HG03558 (cell line): ENCODE measurements around the gene PLEKHG1.

Source experiments
- ATAC-seq: cut with Tn5 transposase; IDR thresholded peaks from one replicate; pipeline ENCODE4 v1.9.1; 2021; ENCODE audit warnings: moderate number of reproducible peaks; ENCODE audit not compliant: unreplicated experiment; ENCODE audit errors: extremely low read depth

The PLEKHG1 gene

DNA sequence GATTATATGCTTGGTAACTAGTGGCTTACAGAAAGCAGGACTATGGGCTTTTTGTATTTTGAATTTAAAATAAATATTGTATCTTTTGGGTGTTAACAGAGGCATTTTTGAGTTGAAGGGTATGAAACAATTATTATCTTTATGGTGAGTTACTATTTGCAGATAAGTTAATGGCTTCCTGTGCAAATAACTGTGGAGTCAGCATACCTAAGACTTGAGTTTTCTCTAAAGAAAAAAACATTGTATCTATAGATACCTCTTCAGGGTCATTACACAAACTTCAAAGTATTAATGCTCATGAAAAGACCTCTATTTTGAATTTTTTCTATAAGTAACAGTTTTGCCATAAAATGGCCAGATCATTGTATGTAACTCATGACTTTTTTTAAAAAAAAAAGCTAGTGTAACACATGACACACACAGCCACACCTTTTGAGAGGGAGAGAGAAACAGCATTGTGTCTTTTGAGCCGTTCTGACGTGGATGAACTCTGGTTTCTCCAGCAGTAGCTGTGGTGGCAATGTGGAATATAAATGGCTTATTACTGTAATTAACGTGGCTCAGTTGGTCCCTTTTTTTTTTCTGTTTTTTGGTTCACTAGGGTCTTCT lies 36.3 kb downstream of the PLEKHG1 start:
- ATAC-seq = no peak

DNA sequence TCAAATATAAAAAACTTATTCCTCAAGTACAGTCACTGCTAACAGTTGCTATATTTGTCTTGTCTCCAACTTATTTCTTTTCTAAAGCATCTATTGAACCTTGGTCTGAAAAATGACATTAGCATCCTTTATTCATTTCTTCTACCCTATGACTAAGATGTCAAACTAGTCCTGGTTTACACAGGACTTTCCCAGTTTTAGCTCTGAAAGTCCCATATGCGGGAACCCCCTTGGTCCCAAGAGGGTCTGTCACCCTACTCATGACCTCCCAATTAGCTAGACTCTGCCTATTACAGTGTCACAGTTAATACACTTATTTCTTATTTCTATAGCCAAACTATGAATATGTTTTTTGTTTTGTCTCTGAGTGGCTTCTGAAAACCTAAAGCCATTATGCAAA lies 37.1 kb downstream of the PLEKHG1 start:
- ATAC-seq = no peak

DNA sequence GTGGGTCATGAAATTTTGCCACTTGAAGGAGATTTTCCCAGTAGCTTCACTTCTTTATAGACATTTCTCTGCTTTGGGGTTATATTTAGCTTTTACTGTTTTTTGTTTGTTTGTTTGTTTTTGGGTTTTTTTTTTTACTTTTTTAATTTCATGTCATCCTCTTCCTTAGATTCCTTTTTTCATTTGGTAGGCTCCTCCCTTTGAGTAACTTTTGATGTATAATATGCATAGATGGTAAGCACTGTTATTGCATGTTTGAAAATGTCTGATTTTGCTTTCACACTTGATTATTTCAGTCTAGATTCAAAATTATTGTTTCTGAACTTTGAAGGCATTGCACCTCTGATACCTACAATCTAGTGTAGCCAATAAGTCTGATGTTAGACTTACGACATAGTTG lies 37.6 kb downstream of the PLEKHG1 start:
- ATAC-seq = no peak

DNA sequence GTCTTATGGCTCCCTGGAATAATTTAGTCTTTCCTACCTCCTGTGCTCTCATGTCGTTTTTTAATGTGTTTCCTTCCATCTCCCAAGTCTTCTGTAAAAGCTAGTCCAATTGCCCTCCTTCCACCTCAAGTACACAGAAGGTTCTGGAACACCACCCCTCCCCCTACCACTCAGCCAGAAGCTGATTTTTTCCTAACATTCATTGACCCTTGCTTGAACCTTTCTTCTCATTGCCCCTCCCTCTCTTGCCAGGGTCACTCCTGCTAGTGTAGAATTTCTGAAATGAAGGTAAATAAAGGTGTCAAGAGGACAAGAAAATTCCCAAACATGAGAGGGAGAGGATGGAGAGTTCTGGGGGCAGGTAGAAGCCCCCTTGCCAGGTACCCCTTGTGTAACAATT lies 38.6 kb downstream of the PLEKHG1 start:
- no peak for ATAC-seq

DNA sequence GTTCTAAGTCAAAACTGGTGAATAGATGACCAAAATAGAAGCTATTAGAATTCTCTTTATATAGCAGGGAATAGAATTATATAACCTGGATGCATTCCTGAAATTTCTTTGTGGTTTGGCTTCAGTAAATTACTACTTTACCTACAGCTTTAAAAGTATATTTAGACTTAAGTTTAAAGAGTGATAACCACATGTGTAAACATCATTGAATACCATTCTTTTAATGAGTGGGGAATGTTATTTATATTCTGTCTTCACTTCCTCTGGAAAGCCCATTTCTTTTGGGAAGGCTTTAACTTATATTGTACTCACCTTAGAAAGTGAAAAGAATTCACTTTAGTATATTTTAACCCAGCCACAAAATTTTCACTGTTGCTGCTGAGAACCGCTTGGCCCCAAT lies 39.1 kb downstream of the PLEKHG1 start:
- no peak for ATAC-seq

DNA sequence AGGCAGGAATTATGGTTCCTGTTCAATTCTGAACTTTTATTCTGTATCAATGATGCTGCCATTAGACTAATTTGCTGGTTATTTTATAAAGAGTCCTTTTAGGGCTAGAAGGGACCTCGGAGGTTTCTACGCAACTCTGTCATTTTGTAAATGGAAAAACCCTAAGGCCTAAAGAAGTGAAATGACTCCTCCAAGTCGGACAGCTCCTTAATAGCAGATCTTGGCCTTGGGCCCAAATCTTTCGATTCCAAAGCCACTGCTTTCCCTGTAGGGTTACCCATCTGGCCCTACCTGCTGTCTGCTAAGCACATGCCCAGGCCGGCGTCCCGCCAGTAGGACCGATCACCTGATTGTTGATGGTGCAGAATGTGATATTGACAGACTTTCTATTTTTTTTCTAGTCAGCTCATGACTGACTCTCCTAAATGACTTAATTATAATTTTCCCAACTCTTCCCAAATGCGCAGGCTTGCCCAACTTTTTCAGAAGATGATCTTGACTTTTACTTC lies 40.2 kb downstream of the PLEKHG1 start:
- ATAC-seq = no peak

DNA sequence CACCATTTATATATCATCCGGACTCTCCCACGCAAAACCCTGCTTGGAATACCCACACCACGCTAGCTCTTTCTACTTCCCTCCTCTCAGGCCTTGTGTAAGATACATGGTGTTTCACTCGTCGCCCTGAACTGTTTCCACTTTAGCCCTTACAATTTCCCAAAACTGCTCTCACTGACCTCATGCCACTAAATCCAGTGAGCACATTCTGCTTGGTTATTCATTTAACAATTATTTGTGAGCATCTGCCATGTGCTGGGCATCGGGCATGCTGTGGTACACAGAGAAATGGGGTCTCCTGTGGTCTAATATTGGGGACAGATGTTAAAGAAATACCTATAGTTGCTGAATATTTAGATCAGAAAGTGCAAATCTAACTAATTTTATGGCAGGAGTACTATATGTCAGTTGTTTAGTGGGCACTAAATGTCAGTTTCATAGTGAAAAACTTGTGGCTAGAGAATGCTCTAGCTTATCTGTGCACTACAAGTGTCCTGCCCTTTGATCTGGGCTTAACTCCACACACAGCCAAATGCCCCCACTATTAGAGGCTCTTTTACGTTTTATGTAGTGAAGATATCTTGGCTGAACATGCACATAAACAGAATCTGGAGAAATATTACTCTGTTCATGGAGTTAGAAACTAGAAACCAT lies 41.0 kb downstream of the PLEKHG1 start:
- no peak for ATAC-seq

DNA sequence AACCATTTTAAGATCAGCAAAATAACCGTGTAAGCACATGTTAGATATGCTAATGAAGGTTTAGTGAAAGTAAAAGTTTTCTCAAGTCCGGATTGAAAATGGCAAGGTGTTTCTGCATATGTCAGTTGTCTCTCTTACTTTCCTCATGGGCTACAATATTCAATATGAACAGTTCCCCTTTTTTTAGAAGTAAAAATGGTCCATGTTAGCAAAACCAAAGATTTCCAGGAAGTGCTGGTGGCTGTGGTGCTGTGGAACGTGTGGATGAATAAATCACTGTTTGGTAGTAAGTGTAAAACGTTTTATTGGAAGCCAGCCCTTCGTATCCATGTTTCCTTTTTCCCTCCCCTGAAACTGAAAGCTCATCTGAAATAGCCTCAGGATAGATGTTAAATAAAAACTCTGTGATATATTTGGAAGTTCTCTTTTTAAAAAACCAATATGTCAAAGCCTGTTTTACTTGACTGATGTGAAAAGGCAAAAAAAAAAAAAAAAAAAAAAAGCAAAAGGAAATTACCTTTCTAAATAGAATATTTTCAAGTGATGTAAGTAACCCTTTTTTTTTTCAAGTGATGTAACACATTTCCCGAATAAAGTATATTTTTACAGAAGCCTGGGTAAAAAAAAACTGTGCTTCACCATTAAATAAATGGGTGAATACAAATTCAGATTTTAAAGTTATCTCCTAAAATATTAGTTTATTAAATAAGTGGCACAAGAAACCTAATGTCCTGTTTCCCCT lies 41.9 kb downstream of the PLEKHG1 start:
- no peak for ATAC-seq

DNA sequence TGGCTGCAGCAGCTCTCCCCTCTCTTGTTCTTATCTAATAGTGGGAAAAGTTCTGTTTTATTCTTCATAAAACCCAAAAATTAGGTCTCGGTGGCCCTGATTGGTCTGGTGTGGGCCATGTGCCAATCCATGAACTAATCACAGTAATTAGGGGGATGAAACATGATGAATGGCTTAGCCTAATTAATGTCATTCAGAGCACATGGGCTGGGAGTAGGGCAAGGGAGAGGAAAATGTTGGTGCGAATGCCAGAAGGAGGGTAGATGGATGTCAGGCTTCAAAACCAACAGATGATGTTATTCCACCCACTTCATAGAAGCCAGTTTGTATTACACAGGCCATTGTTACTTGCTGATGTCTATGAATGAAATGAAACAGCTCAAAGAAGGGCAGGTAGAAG lies 46.5 kb downstream of the PLEKHG1 start:
- ATAC-seq = no peak

DNA sequence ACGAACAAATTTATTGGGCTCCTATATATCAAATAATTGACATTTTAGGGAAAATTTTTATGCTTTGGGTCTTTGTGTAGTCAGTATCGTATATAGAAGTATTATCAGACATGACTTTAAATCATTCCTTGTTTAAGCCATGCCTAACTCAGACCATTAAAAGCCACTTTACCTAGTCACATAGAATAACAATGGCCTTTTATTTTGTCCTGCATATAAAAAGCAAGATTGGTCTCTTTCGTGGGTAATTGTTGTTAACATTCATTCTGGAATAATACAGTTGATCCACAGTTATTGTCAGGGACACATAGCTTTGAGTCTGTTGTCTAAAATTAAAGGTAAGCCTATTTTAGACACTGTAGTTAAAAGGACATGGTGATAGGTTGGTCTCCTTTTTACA lies 47.4 kb downstream of the PLEKHG1 start:
- no peak for ATAC-seq
